Liver (tissue), 9 donors: Measurements from ENCODE around the gene ENTPD1. TPM values are rescaled to one million over a fixed set of nuclear protein-coding genes. Genes with fewer than 3 reads are reported as not detected.
"Not testable (repeated sequence)": the region's sequence is repeated elsewhere in the genome, so short reads cannot be mapped to it uniquely, and the experiment has no call there.

Source experiments
- DNase-seq: peaks from one replicate; pipeline ENCODE4 v3.0.0-alpha.2; 2017; ENCODE audit warnings: low spot score
- H3K27ac ChIP-seq, 2 donors: one replicate each; pipeline ENCODE4 v1.7.0; 2013; ENCODE audit warnings: inconsistent platforms in 2 of 2, low read length in 2 of 2, control low read depth in 1 of 2, low read depth in 1 of 2, mild to moderate bottlenecking in 1 of 2
- H3K27me3 ChIP-seq, 4 donors: one replicate each; pipeline versions ENCODE4 v1.6.1 to v1.7.0; 2013; ENCODE audit warnings: low read length in 3 of 4, inconsistent platforms in 1 of 4, mild to moderate bottlenecking in 1 of 4, moderate library complexity in 1 of 4; ENCODE audit not compliant: control insufficient read depth in 4 of 4, insufficient read depth in 4 of 4
- H3K36me3 ChIP-seq, 4 donors: one replicate each; pipeline versions ENCODE4 v1.6.1 to v1.7.0; 2013; ENCODE audit warnings: low read length in 3 of 4, mild to moderate bottlenecking in 3 of 4, low read depth in 1 of 4, moderate library complexity in 1 of 4; ENCODE audit not compliant: control insufficient read depth in 4 of 4, insufficient read depth in 3 of 4
- H3K4me1 ChIP-seq, 4 donors: one replicate each; pipeline versions ENCODE4 v1.6.1 to v1.7.0; 2013; ENCODE audit warnings: low read length in 3 of 4, mild to moderate bottlenecking in 3 of 4, moderate library complexity in 1 of 4; ENCODE audit not compliant: control insufficient read depth in 4 of 4, insufficient read depth in 4 of 4
- H3K4me3 ChIP-seq, 3 donors: one replicate each; pipeline versions ENCODE4 v1.6.1 to v1.7.0; 2013; ENCODE audit warnings: low read length in 3 of 3, control low read depth in 1 of 3, low read depth in 1 of 3, mild to moderate bottlenecking in 1 of 3
- H3K9ac ChIP-seq, 2 donors: one replicate each; pipeline ENCODE4 v1.7.0; 2013; ENCODE audit warnings: low read length in 2 of 2, mild to moderate bottlenecking in 2 of 2, moderate library complexity in 2 of 2, control low read depth in 1 of 2, low read depth in 1 of 2
- H3K9me3 ChIP-seq, 4 donors: one replicate each; pipeline versions ENCODE4 v1.6.1 to v1.7.0; 2013; ENCODE audit warnings: low read length in 3 of 4; ENCODE audit not compliant: control insufficient read depth in 4 of 4
- ATF3 ChIP-seq: IDR thresholded peaks from 2 replicates; pipeline ENCODE4 v1.6.1; 2016; ENCODE audit warnings: antibody characterized with exemption
- CTCF ChIP-seq: fragments of 150-350 bp; IDR thresholded peaks from 2 replicates; pipeline ENCODE4 v1.5.1; 2017; ENCODE audit warnings: improper control_type of control experiment, low read depth, low read length; ENCODE audit not compliant: missing input control
- EGR1 ChIP-seq, 2 donors: IDR thresholded peaks; 2 replicates each; pipeline ENCODE4 v1.6.1; 2016 to 2018; ENCODE audit warnings: antibody characterized with exemption in 2 of 2, low read depth in 2 of 2
- FOXA1 ChIP-seq: IDR thresholded peaks from 2 replicates; pipeline ENCODE4 v1.6.1; 2016; ENCODE audit warnings: antibody characterized with exemption
- FOXA2 ChIP-seq: IDR thresholded peaks from 2 replicates; pipeline ENCODE4 v1.6.1; 2016; ENCODE audit warnings: antibody characterized with exemption
- GABPA ChIP-seq, 2 donors: IDR thresholded peaks in 1 of 2; conservative IDR thresholded peaks in 1 of 2; 2 replicates each; pipeline ENCODE4 v1.6.1; 2016; ENCODE audit warnings: antibody characterized with exemption in 2 of 2, mild to moderate bottlenecking in 1 of 2, moderate library complexity in 1 of 2
- HNF4A ChIP-seq, 2 donors: conservative IDR thresholded peaks; 2 replicates each; pipeline ENCODE4 v1.6.1; 2016; ENCODE audit warnings: antibody characterized with exemption in 2 of 2, mild to moderate bottlenecking in 2 of 2
- HNF4G ChIP-seq: IDR thresholded peaks from 2 replicates; pipeline ENCODE4 v1.6.1; 2016; ENCODE audit warnings: antibody characterized with exemption
- JUND ChIP-seq, 2 donors: IDR thresholded peaks; 2 replicates each; pipeline ENCODE4 v1.6.1; 2016; ENCODE audit warnings: antibody characterized with exemption in 2 of 2
- MAX ChIP-seq: IDR thresholded peaks from 2 replicates; pipeline ENCODE4 v1.6.1; 2016; ENCODE audit warnings: antibody characterized with exemption
- NR2F2 ChIP-seq: IDR thresholded peaks from 2 replicates; pipeline ENCODE4 v1.6.1; 2016; ENCODE audit warnings: antibody characterized with exemption
- RAD21 ChIP-seq, 2 donors: IDR thresholded peaks; 2 replicates each; pipeline ENCODE4 v1.6.1; 2016; ENCODE audit warnings: antibody characterized with exemption in 2 of 2, mild to moderate bottlenecking in 2 of 2
- REST ChIP-seq: IDR thresholded peaks from 2 replicates; pipeline ENCODE4 v1.6.1; 2016; ENCODE audit warnings: antibody characterized with exemption, mild to moderate bottlenecking
- RXRA ChIP-seq, 2 donors: IDR thresholded peaks; 2 replicates each; pipeline ENCODE4 v1.6.1; 2017 to 2018; ENCODE audit warnings: antibody characterized with exemption in 2 of 2, mild to moderate bottlenecking in 1 of 2
- SP1 ChIP-seq: IDR thresholded peaks from 2 replicates; pipeline ENCODE4 v1.6.1; 2018; ENCODE audit warnings: antibody characterized with exemption, mild to moderate bottlenecking
- TAF1 ChIP-seq: conservative IDR thresholded peaks from 2 replicates; pipeline ENCODE4 v1.6.1; 2016; ENCODE audit warnings: antibody characterized with exemption, mild to moderate bottlenecking
- YY1 ChIP-seq: IDR thresholded peaks from 2 replicates; pipeline ENCODE4 v1.6.1; 2016; ENCODE audit warnings: antibody characterized with exemption, mild to moderate bottlenecking
- ZBTB33 ChIP-seq: IDR thresholded peaks from 2 replicates; pipeline ENCODE4 v1.6.1; 2016; ENCODE audit warnings: antibody characterized with exemption
- WGBS: extraction: QIAGEN DNeasy Blood & Tissue Kit; methylation state at CpG from one replicate; pipeline ENCODE4 v1.1.7; 2013; 5-methylcytosine and 5-hydroxymethylcytosine counted together
- polyA plus RNA-seq, 2 donors: library from polyadenylated mRNA; stranded (reverse) in 1 of 2; unstranded in 1 of 2; fragments of 200-250 nt in 1 of 2; fragments of >200 nt in 1 of 2; fragmentation: Nextera tagmentation in 1 of 2; extraction: Ambion mirVana in 1 of 2; gene quantifications; one replicate each; pipeline versions ENCODE4 v1.2.1 to v1.2.3, GENCODE V29; 2013 to 2015
- total RNA-seq, 2 donors: library from RNA; depleted of rRNA; stranded (reverse); fragments of >200 nt; gene quantifications; one replicate each; pipeline ENCODE4 v1.2.3, GENCODE V29; 2014
- donor health status: healthy.
- donor health status: healthy.
- donor health status: healthy.
- donor health status: healthy.
- donor health status: healthy.

Gene ENTPD1
- total and polyA plus RNA-seq, 4 donors = 2.1 to 8.0 (median 4.3) TPM

- Histone ChIP-seq H3K9me3 (no peaks in the 10 kb centered on the region), H3K4me1 (no peaks in the 10 kb centered on the region), H3K27ac (no peak overlapping the region), H3K4me3 (no peak overlapping the region), H3K9ac (no peak overlapping the region), H3K27me3 (no peaks in the 10 kb centered on the region), H3K36me3 (no peaks in the 10 kb centered on the region)
- TF ChIP-seq ZBTB33 (no peak), TAF1 (no peak), FOXA1 (no peak), EGR1 (IDR thresholded peaks at IDR 0.05; ENCODE audit: low read depth in 2 of 2) (no peak), FOXA2 (no peak), YY1 (no peak), REST (no peak), SP1 (no peak), GABPA (IDR thresholded peaks at IDR 0.05 in 1 of 2, conservative IDR thresholded peaks at IDR 0.05 in 1 of 2) (no peak), JUND (IDR thresholded peaks at IDR 0.05) (no peak), MAX (no peak), CTCF (no peak), RAD21 (IDR thresholded peaks at IDR 0.05) (no peak), HNF4G (no peak), ATF3 (no peak), NR2F2 (no peak), HNF4A (conservative IDR thresholded peaks at IDR 0.05) (no peak), RXRA (IDR thresholded peaks at IDR 0.05) (no peak)
- DNase-seq = no peak
- 85% methylated on average over 2 of the region's 2 CpGs for WGBS
These were observed 39.1 kb upstream of the ENTPD1 start for GRCh38 chr10:95716866-95717265.

- H3K27ac ChIP-seq, H3K9ac ChIP-seq: not testable (repeated sequence)
These were observed 35.2 kb upstream of the ENTPD1 start for GRCh38 chr10:95720745-95721144.

GRCh38 chr10:95722496-95722895, 33.5 kb upstream of the ENTPD1 start:
- H3K27ac ChIP-seq, H3K4me3 ChIP-seq, H3K36me3 ChIP-seq, H3K4me1 ChIP-seq, H3K27me3 ChIP-seq, DNase-seq, H3K9ac ChIP-seq, H3K9me3 ChIP-seq: not testable (repeated sequence)
- 79% methylated on average over 4 of the region's 4 CpGs for WGBS

More at GRCh38 chr10:95720745-95721144, 35.2 kb upstream of the ENTPD1 start:
- not testable (repeated sequence) for DNase-seq, H3K36me3 ChIP-seq, H3K27me3 ChIP-seq, H3K4me3 ChIP-seq, H3K9me3 ChIP-seq, H3K4me1 ChIP-seq
- WGBS = 86% methylated on average over 7 of the region's 7 CpGs
